Skeletal muscle cell (primary cell): Measurements from ENCODE around the gene TMEM184A.
A peak's percentile ranks its signal among the peaks of the same experiment; 100 is the strongest.
"Not testable (repeated sequence)": the region's sequence is repeated elsewhere in the genome, so short reads cannot be mapped to it uniquely, and the experiment has no call there.

Experiments
- DNase-seq: peaks from one replicate; pipeline ENCODE4 v3.0.0-alpha.2; 2010; ENCODE audit warnings: low read depth
- H3K4me3 ChIP-seq: 2 replicates; pipeline ENCODE4 v1.5.1; 2011; ENCODE audit warnings: low read depth, mild to moderate bottlenecking, control low read depth, low read length, moderate library complexity

Gene TMEM184A

DNA sequence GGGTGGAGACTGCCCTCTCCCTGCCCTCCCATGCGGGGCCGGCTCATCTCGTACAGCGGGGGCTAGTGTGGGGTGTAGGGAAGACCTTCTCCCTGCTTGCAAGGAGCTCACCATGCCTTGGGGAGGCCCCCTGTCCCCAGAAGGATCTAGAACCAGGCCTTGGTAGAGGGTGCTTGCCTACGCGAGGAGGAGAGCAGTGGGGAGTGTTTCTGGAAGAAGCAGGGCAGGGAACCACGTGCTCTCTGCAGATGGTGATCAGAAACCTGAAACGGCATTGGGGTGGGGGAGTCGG is 22.8 kb downstream of the TMEM184A start:
- DNase-seq: no peak
- peak overlapping the region; percentile 56 for H3K4me3 ChIP-seq

DNA sequence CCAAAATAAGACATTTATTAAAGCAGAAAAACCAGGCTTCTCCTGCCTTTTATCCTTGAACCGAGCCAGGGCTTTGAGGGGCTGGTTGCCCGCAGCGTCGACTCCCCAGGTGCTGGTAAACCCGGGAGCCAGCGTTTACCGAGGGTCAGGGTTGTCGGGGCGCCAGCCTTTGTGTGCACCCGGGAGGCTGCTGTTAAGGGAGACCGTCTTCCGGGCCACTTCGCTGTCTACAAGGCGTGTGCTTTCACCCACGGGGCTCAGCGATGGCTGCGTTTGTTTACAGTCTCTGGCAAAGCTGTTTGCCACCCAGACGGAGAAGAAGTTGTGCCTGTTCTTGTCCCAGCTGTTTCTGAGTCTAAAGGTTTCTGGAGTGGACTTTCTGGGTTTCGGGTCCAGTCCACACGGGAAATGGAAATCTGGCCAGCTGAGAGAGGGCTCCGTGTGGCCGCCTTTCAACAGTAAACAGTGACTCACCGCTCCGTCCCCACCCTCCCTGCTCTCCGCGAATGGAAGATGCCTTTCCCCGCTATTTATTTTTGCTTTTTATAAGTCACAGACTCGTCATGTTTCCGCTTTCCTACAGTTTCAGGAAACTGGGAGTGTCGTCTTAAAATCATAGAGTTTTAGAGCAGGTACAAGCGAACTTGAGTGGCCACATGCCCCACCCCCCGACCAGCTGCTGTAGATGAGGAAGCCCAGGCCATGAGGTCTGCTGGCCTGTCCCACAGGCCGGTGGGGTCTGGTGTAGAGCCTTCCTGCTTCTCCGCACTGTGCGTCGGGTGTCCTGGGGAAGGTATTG is 23.4 kb downstream of the TMEM184A start:
- peak overlapping the region; percentile 56 for H3K4me3 ChIP-seq

DNA sequence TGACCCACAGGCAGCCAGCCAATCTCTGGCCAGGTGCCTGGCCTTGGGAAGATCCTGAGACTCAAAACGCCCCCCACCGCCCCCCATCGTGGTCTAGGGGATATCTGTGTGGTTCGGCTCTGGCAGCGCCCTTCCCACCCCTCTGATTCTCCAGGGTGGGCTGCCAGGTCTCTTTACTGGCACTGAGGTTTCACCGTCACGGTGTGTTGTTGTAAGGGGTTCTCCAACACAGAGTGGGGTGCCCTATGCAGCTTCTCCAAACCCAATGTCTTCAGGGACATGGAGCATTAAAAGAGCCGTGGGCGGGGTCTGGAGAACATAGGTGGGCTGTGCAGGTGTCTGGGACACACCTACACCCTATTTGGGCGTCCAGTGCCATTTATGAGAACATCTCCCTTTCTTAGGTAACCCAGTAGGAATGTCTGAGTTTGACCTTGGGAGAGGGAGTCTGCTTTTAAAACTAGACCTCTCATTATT is 24.0 kb downstream of the TMEM184A start:
- DNase-seq: no peak
- H3K4me3 ChIP-seq: peak overlapping the region; percentile 56

More for the DNA sequence above, 23.4 kb downstream of the TMEM184A start:
- peak; percentile 75 for DNase-seq

DNA sequence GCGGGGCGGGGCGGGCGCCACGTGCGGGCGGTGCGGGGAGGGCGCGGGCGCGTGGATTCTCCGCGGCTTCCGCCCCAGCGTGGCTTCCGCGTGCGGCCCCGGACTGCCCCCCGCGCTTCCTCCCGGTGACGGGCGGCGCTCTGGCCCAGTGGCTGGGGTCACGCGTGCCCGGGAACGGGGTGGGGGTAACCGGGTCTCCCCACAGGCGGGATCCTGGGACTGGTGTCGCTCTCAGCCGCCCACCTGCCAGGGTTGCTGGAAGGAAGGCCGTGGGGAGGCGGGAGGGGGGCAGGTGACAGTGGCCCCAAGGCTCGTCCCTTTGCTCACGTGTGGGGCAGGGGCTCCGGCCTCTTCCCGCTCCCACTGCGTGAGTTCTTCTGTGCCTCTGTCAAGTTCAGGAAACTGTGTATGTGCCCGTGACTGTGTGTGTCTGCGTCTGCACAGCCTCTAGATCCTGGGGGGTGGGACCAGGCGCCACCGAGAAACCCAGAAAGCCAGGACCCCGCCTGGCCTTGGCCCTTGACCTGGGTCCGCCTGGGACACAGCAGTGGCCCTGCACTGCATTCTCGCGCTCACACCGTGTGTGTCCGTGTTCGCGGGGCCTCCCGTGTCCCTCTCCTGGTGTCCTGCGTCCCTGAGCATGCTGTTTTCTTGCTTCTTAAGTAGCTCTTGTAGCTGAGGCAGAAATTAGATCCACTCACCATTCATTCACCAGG is 24.6 kb downstream of the TMEM184A start:
- DNase-seq: no peak
- peak overlapping the region; percentile 56 for H3K4me3 ChIP-seq

DNA sequence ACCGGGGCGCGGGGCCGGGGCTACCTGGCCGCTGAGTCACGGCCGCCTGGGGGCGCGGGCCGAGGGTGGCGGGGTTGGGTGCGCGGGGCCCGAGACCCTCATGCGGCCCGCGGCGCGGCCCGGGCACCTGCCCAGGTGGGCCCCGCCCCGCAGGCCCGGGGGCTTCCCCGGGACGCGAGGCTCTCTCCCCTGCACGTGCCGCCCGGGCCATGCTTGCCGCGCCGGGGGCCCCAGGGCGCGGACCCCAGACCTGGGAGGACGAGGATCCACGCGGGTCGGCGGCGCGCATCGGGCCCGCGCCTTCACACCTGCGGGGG is 25.1 kb downstream of the TMEM184A start:
- peak overlapping the region; percentile 56 for H3K4me3 ChIP-seq
- no peak for DNase-seq

DNA sequence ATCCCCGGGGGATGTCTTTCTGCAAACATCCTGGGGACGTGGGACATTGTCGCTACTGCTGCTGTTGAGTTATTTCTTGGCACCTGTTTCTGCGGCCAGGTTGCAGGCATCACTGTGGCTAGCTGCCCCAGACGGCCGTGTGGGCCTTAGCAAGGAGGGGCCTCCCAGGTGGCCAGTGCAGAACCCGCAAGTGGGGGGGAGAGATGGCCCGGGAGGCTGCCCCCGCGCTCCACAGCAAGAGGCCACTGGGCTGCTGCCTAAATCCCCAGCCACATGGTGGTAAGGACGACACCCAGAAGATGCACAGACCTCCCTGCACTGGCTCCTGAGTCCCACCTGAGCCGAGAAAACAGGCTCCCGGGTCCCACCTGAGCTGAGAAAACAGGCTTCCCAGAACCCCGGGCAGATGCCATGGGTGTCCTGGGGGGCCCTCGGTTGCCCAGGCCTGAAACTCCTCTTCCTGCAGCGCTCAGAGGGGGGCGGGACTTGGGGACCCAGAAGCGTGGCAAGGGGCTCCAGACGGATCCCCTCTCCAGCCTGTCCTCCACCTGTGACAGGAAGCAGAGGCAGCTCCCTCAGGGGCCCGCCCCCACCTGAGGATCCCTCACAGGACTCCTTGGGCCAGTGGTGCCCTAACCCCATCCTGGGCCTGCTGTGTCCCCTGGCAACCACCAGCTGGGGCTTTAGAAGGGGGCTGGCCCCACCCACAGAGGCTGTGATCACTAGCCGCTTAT is 26.5 kb downstream of the TMEM184A start:
- no peak for DNase-seq
- H3K4me3 ChIP-seq: no peak overlapping the region

DNA sequence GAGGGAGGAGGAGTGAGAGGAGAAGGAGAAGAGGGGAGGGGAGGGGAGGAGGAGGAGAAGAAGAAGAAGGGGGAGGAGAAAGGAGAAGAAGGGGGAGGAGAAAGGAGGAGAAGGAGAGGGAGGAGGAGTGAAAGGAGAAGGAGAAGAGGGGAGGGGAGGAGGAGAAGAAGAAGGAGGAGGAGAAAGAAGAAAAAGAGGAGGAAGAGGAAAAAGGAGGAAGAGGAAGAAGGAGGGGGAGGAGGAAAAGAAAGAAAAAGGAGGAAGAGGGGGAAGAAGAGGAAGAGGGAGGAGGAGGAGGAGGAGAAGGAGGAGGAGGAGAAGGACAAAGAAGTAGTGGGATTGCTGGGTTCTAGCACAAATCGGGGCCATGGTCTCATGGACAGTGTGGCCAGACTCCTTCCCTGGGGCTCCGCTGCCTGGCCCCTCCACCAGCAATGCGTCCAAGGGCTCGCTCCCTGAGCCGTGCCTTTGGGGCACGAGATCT is 29.7 kb downstream of the TMEM184A start:
- no peak for DNase-seq
- no peak overlapping the region for H3K4me3 ChIP-seq

DNA sequence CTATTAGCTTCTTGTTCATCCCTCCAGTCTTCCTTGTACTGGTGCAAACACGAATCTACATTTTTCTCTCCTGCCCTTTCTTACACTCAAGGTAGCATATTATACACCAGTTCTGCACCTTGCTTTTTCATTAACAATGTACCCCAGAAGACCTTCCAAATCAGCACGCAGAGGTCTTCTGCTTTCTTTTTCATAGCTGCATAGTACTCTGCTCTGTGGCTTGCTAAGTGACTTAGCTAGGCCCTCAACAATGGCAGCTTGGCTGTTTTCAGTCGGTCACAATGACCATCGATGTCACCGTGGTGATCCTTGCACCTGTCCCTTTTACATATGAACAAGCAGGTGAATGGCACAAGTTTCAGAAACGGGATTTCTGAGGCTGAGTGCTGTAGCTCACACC is 30.6 kb downstream of the TMEM184A start:
- no peak overlapping the region for H3K4me3 ChIP-seq
- no peak for DNase-seq

DNA sequence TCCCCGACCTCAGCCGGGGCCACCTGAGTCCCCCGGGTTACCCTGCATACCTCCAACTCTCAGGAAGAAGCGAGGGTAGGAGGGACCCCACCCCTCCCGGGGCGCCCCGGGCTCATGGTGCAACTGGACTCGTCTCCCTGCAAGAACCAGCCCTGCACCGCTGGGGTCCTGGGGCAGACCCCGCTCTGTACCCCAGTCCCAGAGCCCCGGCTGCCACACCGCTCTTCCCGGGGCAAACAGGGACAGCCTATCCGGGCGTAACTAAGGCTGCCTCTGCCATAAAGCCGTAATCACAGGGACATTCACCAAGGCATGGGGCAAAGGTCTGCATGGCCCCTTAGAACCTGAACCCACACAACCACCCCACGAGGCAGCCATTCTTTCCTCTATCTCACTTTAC is 32.2 kb downstream of the TMEM184A start:
- no peak overlapping the region for H3K4me3 ChIP-seq
- DNase-seq: no peak

DNA sequence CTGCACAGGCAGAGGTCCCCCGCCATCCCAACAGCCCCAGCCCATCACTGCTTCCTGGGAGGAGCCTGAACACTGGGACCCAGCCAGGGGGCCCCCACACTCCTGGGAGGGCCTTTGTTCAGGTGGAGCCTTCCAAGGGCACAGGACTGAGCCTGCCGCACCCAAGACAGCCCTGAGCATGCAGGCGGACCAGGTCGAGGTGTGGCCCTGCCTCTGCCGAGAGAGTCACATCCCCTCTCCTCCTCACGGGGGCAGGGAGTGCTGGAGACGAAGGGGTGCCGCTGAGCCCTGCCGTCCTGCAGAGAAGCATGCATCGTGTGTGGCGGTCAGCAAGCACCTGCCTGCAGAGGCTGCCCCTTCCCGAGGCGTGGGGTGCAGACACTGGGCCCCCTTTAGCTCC is 32.8 kb downstream of the TMEM184A start:
- no peak overlapping the region for H3K4me3 ChIP-seq
- DNase-seq: no peak

DNA sequence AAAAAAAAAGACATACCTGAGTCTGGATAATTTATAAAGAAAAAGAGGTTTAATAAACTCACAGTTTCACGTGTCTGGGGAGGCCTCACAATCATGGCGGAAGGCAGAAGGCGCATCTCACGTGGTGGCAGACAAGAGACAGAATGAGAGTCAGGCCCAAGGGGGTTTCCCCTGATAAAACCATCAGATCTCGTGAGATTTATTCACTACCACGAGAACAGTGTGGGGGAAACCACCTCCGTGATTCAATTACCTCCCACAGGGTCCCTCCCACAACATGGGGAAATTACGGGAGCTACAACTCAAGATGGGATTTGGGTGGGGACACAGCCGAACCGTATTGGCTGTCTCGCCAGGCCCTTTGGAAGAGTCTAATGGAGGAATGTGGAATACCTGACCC is 34.5 kb downstream of the TMEM184A start:
- DNase-seq: no peak
- no peak overlapping the region for H3K4me3 ChIP-seq

DNA sequence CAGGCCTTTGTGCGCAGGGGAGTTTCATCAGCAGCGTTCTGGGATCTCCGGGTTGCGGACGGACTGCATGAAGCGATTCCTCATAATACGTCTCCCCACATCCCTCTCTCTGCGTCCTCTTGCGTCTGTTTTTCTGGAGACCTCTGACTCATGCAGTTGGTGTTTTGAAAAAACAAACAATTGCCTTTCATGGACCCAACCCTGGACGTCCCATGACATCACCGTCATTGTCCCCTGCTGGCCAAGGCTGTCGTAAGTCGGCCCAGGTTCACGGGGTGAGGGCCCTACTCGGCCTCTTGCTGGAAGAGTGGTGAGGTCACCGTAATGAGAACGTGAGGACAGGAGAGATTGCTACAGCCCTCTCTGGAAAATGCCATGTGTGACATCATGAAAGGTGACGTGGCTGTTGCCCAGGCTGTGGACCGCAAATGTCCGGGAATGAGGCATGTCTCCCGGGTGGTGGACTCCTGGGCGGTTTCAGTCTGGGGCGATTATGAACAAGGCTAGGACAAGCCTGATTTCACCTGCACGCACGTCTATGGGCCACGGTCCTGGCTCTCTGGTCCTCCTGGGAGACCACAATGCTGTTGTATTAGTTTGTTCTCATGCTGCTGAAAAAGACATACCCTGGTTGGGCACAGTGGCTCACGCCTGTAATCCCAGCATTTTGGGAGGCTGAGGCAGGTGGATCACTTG is 35.3 kb downstream of the TMEM184A start:
- no peak for DNase-seq
- H3K4me3 ChIP-seq: no peak overlapping the region

DNA sequence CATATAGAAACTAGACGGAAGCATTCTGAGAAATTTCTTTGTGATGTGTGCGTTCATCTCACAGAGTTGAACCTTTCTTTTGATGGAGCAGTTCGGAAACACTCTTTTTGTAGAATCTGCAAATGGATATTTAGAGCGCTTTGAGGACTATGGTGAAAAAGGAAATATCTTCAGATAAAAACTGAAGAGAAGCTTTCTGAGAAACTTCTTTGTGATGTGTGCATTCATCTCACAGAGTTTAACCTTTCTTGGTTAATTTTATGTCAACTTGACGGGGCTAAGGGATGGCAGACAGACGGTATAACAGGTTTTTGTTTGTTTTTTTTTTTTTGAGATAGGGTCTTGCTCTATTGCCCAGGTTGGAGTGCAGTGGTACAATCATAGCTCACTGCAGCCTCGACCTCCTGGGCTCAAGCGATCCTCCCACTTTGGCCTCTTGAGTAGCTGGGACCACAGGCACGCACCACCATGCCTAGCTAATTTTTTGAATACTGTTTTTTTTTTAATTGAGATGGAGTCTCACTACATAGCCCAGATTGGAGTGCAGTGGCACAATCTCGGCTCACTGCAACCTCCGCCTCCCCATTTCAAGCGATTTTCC is 36.6 kb downstream of the TMEM184A start:
- H3K4me3 ChIP-seq, DNase-seq: not testable (repeated sequence)

DNA sequence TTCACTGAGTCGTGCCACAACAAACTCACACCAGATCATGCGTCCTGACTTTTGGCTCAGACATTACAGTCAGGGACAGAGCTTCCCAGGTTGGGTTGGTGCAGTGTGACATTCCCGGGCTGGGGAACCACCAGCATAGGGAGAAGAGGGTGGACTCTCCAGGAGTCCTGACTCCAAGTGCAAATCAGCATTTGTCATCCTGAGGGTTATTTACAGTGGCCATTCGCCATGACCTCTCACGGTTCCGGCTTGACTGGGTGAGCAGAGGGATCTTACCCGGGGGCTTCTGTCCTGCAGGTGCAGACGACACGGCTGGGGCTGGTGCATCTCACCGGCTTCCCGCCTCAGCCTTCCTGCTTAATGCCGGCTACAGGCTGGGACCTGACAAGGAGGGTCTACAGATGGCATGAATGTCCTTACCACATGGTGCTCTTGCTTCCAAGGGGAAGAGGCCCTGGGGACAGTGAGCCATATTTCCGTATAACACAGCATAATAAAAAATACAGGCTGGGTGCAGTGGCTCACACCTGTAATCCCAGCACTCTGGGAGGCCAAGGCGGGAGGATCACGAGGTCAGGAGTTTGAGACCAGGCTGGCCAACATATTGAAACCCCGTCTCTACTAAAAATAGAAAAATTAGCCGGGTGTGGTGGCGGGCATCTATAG is 39.3 kb downstream of the TMEM184A start:
- DNase-seq: no peak
- no peak overlapping the region for H3K4me3 ChIP-seq

DNA sequence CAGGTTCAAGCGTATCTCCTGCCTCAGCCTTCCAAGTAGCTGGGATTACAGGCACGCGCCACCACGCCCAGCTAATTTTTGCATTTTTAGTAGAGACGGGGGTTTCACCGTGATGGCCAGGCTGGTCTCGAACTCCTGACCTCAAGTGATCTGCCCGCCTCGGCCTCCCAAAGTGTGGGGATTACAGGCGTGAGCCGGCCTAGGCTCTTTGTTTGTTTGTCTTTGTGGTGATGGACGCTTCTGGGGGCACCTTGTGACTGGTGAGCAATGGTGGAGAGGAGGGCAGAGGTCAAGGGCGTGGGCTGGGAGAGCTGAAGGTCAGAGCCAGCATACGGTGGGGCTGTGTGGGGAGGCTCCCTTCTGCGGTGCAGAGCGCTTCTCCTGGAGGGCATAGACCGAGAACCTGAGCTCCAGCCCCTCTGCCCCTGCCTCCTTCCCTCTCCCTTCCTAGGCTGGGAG is 40.5 kb downstream of the TMEM184A start:
- DNase-seq, H3K4me3 ChIP-seq: not testable (repeated sequence)

DNA sequence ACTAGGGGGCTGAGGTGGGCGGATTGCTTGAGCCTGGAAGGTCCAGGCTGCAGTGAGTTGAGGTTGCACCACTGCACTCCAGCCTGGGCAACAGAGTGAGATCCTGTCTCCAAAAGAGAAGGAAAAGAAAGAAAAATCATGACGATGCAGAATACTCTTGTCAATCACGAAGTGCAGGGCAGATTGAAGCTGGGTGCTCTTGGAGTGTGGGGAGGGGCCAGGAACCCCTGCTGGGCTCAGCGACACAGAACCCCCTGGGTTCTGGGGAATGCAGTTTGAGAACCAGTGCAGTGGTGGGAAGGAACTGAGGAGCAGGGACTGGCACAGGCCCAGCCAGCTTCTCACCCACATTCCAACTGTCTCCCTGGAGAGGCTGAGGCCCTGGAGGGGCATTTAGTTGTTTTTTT is 41.0 kb downstream of the TMEM184A start:
- H3K4me3 ChIP-seq: no peak overlapping the region
- no peak for DNase-seq

DNA sequence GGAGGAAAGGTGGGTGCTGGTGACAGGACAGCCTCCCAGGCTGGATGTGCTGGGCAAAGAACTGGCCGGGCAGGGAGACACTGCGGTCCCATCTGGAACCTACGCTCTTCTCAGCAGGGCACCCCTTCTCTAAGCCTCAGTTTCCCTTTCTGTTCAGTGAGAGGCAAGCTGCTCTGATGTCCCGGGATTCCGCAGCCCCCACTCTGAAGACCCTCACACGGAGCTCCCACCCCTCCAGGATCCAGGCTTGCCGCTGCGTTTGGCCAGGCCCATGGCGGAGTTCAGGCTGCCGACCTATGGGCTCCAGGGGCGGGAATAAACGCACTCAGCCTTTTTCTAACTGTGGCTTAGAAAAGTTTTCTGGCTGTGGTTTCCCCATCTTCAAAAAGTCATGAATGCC is 41.6 kb downstream of the TMEM184A start:
- no peak overlapping the region for H3K4me3 ChIP-seq
- no peak for DNase-seq

DNA sequence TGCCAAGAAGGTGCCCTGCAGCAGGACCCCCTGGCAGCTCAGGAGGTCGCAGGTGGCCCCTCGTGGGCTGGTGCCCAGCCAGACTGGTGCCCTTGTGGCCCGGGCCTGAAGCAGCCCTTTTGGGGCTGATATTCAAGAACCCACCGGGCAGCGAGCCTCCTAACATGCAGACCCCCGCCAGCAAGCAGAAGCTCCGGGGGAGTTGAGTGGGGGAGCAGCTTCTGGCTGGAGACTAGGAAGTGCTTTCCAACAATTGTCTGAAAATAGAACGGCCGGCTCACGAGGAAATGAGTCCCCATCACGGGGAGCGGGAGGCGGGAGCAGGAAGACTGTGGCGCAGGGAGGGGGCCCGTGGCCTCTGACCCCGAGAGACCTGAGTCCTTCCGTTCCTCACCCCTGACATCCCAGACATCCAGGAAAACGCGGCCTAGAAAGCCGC is 42.3 kb downstream of the TMEM184A start:
- DNase-seq: no peak

More for the DNA sequence above, 42.3 kb downstream of the TMEM184A start:
- H3K4me3 ChIP-seq: no peak overlapping the region
